Measurements from ENCODE around the gene PRAF2. TPM values are rescaled to one million over a fixed set of nuclear protein-coding genes. Genes with fewer than 3 reads are reported as not detected.

The PRAF2 gene
- total RNA-seq, 1 experiment from 2014 or later, result 3.4 TPM

GRCh38 chrX:49072712-49073095 lies 1.1 kb downstream of the PRAF2 start:
- DNase-seq (ENCODE audit: low read depth), result no peak

- DNase-seq (ENCODE audit: low read depth), result no peak
These were observed 1.7 kb downstream of the PRAF2 start for GRCh38 chrX:49071877-49072711.

GRCh38 chrX:49070988-49071387 lies 2.8 kb downstream of the PRAF2 start:
- no peak for DNase-seq (ENCODE audit: low read depth)

GRCh38 chrX:49069038-49069437 lies 4.8 kb downstream of the PRAF2 start:
- no peak for DNase-seq (ENCODE audit: low read depth)

- no peak for DNase-seq (ENCODE audit: low read depth)
These were observed 6.3 kb downstream of the PRAF2 start for GRCh38 chrX:49067285-49068120.

GRCh38 chrX:49066690-49067089 lies 7.1 kb downstream of the PRAF2 start:
- DNase-seq (ENCODE audit: low read depth), result no peak

- no peak for DNase-seq (ENCODE audit: low read depth)
These were observed 7.5 kb downstream of the PRAF2 start for GRCh38 chrX:49066278-49066677.

GRCh38 chrX:49064735-49065134 lies 9.1 kb downstream of the PRAF2 start:
- DNase-seq (ENCODE audit: low read depth), result no peak

GRCh38 chrX:49064303-49064702 lies 9.5 kb downstream of the PRAF2 start:
- DNase-seq (ENCODE audit: low read depth), result no peak

GRCh38 chrX:49063715-49064114 lies 10.1 kb downstream of the PRAF2 start:
- DNase-seq (ENCODE audit: low read depth), result no peak

GRCh38 chrX:49061916-49062315 lies 11.9 kb downstream of the PRAF2 start:
- no peak for DNase-seq (ENCODE audit: low read depth)

- no peak for DNase-seq (ENCODE audit: low read depth)
These were observed 12.3 kb downstream of the PRAF2 start for GRCh38 chrX:49061490-49061889.

- no peak for DNase-seq (ENCODE audit: low read depth)
These were observed 12.9 kb downstream of the PRAF2 start for GRCh38 chrX:49060914-49061313.

- no peak for DNase-seq (ENCODE audit: low read depth)
These were observed 14.1 kb downstream of the PRAF2 start for GRCh38 chrX:49059681-49060085.

GRCh38 chrX:49059201-49059600 lies 14.6 kb downstream of the PRAF2 start:
- DNase-seq (ENCODE audit: low read depth), result no peak

GRCh38 chrX:49058794-49059193 lies 15.0 kb downstream of the PRAF2 start, which contains the start of gene CCDC120:
TSS of gene CCDC120 (plus strand) at chrX:49058999. CDS start at chrX:49062042, 3,043 bp downstream.
- no peak for DNase-seq (ENCODE audit: low read depth)

- DNase-seq (ENCODE audit: low read depth), result no peak
These were observed 19.6 kb downstream of the PRAF2 start for GRCh38 chrX:49054073-49054762.

- DNase-seq (ENCODE audit: low read depth), result peak; percentile 61
These were observed 20.4 kb downstream of the PRAF2 start for GRCh38 chrX:49053223-49054072.

- no peak for DNase-seq (ENCODE audit: low read depth)
These were observed 29.9 kb downstream of the PRAF2 start for GRCh38 chrX:49043987-49044281.

GRCh38 chrX:49043220-49043986 lies 30.4 kb downstream of the PRAF2 start, which contains the start of gene TFE3:
TSS of gene TFE3 (minus strand) at chrX:49043357. CDS start at chrX:49043226, 131 bp downstream.
- DNase-seq (ENCODE audit: low read depth), result peak; percentile 98

Data from Daoy (cell line).